ENCODE data around the gene LAMA1. TPM values are rescaled to one million over a fixed set of nuclear protein-coding genes. Genes with fewer than 3 reads are reported as not detected.

Gene LAMA1
- polyA plus RNA-seq, 4 donors, result 0.40 to 5.7 (median 2.4) TPM

DNA sequence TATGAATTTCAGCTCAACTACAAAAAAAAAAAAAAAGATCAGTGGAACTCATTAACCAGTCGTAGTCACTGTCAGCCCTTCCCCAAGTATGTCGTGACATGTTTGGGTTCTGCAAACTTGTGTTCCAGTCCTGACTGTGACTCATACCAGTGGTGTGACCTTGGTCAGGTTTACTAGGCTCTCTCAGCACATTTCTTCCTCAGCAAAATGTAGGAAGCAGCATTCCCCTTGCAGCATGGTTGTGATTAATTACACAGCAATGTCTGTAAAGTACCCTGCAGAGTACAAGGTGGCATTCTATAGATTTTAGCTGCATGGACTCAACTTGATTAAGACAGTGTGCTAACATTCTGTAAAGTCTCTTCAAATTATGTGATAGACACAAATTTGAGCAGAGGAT lies 156.9 kb downstream of the LAMA1 start:
- FAIRE-seq (no peak), DNase-seq (no peak)
- Histone ChIP-seq H3K4me3 (ENCODE audit: low read depth in 1 of 3, low read length in 3 of 3) (no peak overlapping the region), H3K27me3 (ENCODE audit: control insufficient read depth in 3 of 3, insufficient read depth in 3 of 3, low read length in 3 of 3) (no peaks in the 10 kb centered on the region), H3K4me1 (ENCODE audit: control insufficient read depth in 3 of 3, insufficient read depth in 2 of 3, low read depth in 1 of 3, low read length in 2 of 3) (peaks cover 0 to 4% (median 3%) of the 10 kb centered on the region in 3 donors), H3K9me3 (ENCODE audit: control insufficient read depth in 2 of 2, insufficient read depth in 1 of 2, low read depth in 1 of 2, low read length in 1 of 2) (no peaks in the 10 kb centered on the region), H3K27ac (ENCODE audit: low read depth in 1 of 3, low read length in 2 of 3) (no peak overlapping the region), H3K36me3 (ENCODE audit: control insufficient read depth in 3 of 3, insufficient read depth in 2 of 3, low read depth in 1 of 3, low read length in 3 of 3) (no peaks in the 10 kb centered on the region)
- 77 to 94% (median 81%) methylated on average over 2 of the region's 2 CpGs for WGBS, 3 donors

DNA sequence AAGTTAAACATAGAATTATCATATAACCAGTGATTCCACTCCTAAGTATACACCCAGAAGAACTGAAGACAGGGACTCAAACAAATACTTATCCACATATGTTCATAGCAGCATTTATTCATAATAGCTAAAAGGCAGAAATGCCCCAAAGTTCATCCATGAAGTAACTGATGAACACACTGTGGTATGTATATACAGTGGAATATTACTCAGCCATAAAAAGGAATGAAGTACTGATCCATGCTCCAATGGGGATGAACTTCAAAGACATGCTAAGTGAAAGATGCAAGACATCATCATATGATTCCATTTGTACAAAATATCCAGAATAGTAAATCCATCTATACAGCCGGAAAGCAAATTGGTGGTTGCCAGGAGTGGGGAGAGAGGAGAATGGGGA lies 157.5 kb downstream of the LAMA1 start:
- H3K9me3 ChIP-seq (ENCODE audit: control insufficient read depth in 2 of 2, insufficient read depth in 1 of 2, low read depth in 1 of 2, low read length in 1 of 2), result no peaks in the 10 kb centered on the region
- no peak for FAIRE-seq
- H3K4me1 ChIP-seq (ENCODE audit: control insufficient read depth in 3 of 3, insufficient read depth in 2 of 3, low read depth in 1 of 3, low read length in 2 of 3), result peaks cover 0 to 4% (median 3%) of the 10 kb centered on the region in 3 donors
- no peaks in the 10 kb centered on the region for H3K36me3 ChIP-seq (ENCODE audit: control insufficient read depth in 3 of 3, insufficient read depth in 2 of 3, low read depth in 1 of 3, low read length in 3 of 3)
- H3K27me3 ChIP-seq (ENCODE audit: control insufficient read depth in 3 of 3, insufficient read depth in 3 of 3, low read length in 3 of 3), result no peaks in the 10 kb centered on the region
- 94 to 98% (median 96%) methylated on average over 1 of the region's 1 CpG for WGBS, 3 donors
- H3K4me3 ChIP-seq (ENCODE audit: low read depth in 1 of 3, low read length in 3 of 3), result no peak overlapping the region
- H3K27ac ChIP-seq (ENCODE audit: low read depth in 1 of 3, low read length in 2 of 3), result no peak overlapping the region
- no peak for DNase-seq

DNA sequence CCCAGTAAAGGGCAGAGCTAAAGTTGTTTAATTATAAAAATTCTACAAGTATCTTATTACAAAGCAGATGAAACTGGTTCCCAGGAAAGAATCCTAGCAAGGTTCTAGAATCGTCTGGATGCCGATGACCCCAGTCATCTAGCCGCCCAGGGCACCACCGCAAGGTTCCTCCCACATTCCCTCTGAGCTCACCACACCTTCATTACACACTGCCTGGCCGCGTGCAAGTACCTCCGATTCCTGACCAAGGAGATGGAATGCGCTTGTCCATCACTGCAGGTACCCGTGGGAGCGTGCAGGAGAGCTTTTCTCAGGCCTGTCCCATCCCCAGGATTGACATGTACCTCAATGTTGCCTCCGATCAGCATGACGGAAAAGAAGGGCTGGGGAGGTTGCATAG lies 158.5 kb downstream of the LAMA1 start:
- WGBS, 3 donors, result 92 to 96% (median 92%) methylated on average over 12 of the region's 12 CpGs
- FAIRE-seq (no peak), DNase-seq (no peak)
- H3K4me1 ChIP-seq (ENCODE audit: control insufficient read depth in 3 of 3, insufficient read depth in 2 of 3, low read depth in 1 of 3, low read length in 2 of 3), result peaks cover 0 to 4% (median 3%) of the 10 kb centered on the region in 3 donors
- H3K27ac ChIP-seq (ENCODE audit: low read depth in 1 of 3, low read length in 2 of 3), result no peak overlapping the region
- H3K9me3 ChIP-seq (ENCODE audit: control insufficient read depth in 2 of 2, insufficient read depth in 1 of 2, low read depth in 1 of 2, low read length in 1 of 2), result no peaks in the 10 kb centered on the region
- no peak overlapping the region for H3K4me3 ChIP-seq (ENCODE audit: low read depth in 1 of 3, low read length in 3 of 3)
- no peaks in the 10 kb centered on the region for H3K36me3 ChIP-seq (ENCODE audit: control insufficient read depth in 3 of 3, insufficient read depth in 2 of 3, low read depth in 1 of 3, low read length in 3 of 3)
- no peaks in the 10 kb centered on the region for H3K27me3 ChIP-seq (ENCODE audit: control insufficient read depth in 3 of 3, insufficient read depth in 3 of 3, low read length in 3 of 3)

DNA sequence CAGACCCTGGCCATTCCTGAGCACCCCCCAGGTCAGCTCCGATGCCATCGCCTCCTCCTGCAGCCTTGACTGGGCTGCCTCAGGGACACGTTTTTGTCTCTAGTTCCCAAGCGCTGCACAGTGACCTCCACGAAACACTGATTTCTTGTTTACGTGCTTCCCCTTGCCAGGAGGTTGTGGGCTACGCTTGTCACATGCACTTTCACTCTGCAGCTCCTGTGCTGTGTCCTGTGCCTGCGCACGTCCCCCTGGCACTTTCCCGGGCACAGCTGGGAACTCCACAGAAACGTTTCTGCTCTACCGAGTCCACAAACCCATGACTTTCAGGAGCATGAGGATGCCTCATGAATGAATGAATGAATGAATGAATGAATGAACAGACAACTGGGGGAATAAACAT lies 160.6 kb downstream of the LAMA1 start:
- 87 to 96% (median 93%) methylated on average over 12 of the region's 12 CpGs for WGBS, 3 donors
- no peak for FAIRE-seq
- H3K27me3 ChIP-seq (ENCODE audit: control insufficient read depth in 3 of 3, insufficient read depth in 3 of 3, low read length in 3 of 3), result no peaks in the 10 kb centered on the region
- no peak for DNase-seq
- no peaks in the 10 kb centered on the region for H3K4me1 ChIP-seq (ENCODE audit: control insufficient read depth in 3 of 3, insufficient read depth in 2 of 3, low read depth in 1 of 3, low read length in 2 of 3)
- no peak overlapping the region for H3K4me3 ChIP-seq (ENCODE audit: low read depth in 1 of 3, low read length in 3 of 3)
- no peaks in the 10 kb centered on the region for H3K36me3 ChIP-seq (ENCODE audit: control insufficient read depth in 3 of 3, insufficient read depth in 2 of 3, low read depth in 1 of 3, low read length in 3 of 3)
- no peak overlapping the region for H3K27ac ChIP-seq (ENCODE audit: low read depth in 1 of 3, low read length in 2 of 3)
- no peaks in the 10 kb centered on the region for H3K9me3 ChIP-seq (ENCODE audit: control insufficient read depth in 2 of 2, insufficient read depth in 1 of 2, low read depth in 1 of 2, low read length in 1 of 2)

DNA sequence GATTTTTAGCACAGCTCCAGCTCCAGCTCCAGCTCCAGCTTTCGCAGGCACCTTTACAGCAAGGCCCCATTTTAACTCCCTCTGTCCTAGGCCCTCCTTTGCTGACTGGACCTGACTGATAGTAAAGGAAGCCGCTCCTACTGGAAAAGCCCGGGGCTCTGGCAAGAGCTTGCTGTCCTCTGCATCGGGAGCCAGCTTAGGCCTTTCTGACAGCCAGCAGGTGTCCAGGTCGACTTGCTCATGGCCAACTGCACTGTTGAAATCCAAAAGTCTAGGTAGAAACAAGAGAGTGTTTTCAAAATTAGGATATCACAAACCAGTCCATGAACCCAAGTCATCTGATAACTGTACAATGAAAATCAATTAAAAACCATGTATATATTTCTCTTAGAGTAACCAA lies 161.1 kb downstream of the LAMA1 start:
- Histone ChIP-seq H3K4me1 (ENCODE audit: control insufficient read depth in 3 of 3, insufficient read depth in 2 of 3, low read depth in 1 of 3, low read length in 2 of 3) (no peaks in the 10 kb centered on the region), H3K27ac (ENCODE audit: low read depth in 1 of 3, low read length in 2 of 3) (no peak overlapping the region), H3K4me3 (ENCODE audit: low read depth in 1 of 3, low read length in 3 of 3) (no peak overlapping the region), H3K9me3 (ENCODE audit: control insufficient read depth in 2 of 2, insufficient read depth in 1 of 2, low read depth in 1 of 2, low read length in 1 of 2) (no peaks in the 10 kb centered on the region), H3K27me3 (ENCODE audit: control insufficient read depth in 3 of 3, insufficient read depth in 3 of 3, low read length in 3 of 3) (no peaks in the 10 kb centered on the region), H3K36me3 (ENCODE audit: control insufficient read depth in 3 of 3, insufficient read depth in 2 of 3, low read depth in 1 of 3, low read length in 3 of 3) (no peaks in the 10 kb centered on the region)
- DNase-seq (no peak), FAIRE-seq (no peak)
- 84 to 89% (median 88%) methylated on average over 5 of the region's 5 CpGs for WGBS, 3 donors

DNA sequence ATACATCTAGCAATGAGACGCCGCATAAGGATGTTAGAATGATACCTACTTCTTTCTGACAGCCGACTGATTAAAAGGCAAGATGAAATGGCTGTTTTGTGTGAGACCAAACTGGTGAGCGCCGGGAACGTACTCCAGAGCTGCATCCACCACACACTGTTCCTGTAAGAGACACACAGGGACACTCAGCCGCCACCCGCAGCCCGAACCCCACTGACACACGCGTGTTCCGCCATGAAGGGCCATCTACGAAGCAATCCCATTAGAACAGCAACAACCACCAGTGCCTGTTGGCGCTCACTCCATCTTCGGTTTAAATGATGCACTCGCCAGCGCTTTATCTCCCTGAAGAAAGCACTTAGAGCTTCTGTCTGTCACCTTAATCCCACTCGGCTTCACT lies 162.3 kb downstream of the LAMA1 start:
- FAIRE-seq (no peak), DNase-seq (no peak)
- Histone ChIP-seq H3K36me3 (ENCODE audit: control insufficient read depth in 3 of 3, insufficient read depth in 2 of 3, low read depth in 1 of 3, low read length in 3 of 3) (no peaks in the 10 kb centered on the region), H3K4me1 (ENCODE audit: control insufficient read depth in 3 of 3, insufficient read depth in 2 of 3, low read depth in 1 of 3, low read length in 2 of 3) (peaks cover 0 to 11% (median 0%) of the 10 kb centered on the region in 3 donors), H3K9me3 (ENCODE audit: control insufficient read depth in 2 of 2, insufficient read depth in 1 of 2, low read depth in 1 of 2, low read length in 1 of 2) (no peaks in the 10 kb centered on the region), H3K27ac (ENCODE audit: low read depth in 1 of 3, low read length in 2 of 3) (no peak overlapping the region), H3K4me3 (ENCODE audit: low read depth in 1 of 3, low read length in 3 of 3) (no peak overlapping the region), H3K27me3 (ENCODE audit: control insufficient read depth in 3 of 3, insufficient read depth in 3 of 3, low read length in 3 of 3) (no peaks in the 10 kb centered on the region)
- WGBS, 3 donors, result 95% methylated on average over 18 of the region's 18 CpGs

DNA sequence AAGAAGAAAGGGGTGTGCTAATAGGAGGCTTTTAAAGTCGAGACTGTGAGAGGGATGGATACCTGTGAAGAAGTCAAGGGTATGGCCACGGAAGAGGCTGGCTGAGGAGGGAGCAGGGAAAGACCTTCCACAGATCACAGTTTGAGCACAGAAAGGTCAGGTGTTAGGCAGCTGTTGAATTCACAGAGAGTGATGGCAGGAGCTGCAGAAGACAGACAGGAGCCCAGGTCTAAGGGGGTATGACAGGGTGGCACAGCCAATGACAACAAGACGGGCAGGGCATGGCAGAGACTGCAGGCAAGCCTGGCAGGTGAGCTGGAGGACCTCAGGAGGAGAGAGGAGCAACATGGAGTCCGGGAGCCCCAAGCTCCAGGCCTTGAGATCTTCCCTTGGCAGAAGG lies 163.1 kb downstream of the LAMA1 start:
- 78 to 88% (median 83%) methylated on average over 4 of the region's 4 CpGs for WGBS, 3 donors
- Histone ChIP-seq H3K4me1 (ENCODE audit: control insufficient read depth in 3 of 3, insufficient read depth in 2 of 3, low read depth in 1 of 3, low read length in 2 of 3) (peaks cover 0 to 15% (median 0%) of the 10 kb centered on the region in 3 donors), H3K4me3 (ENCODE audit: low read depth in 1 of 3, low read length in 3 of 3) (no peak overlapping the region), H3K27ac (ENCODE audit: low read depth in 1 of 3, low read length in 2 of 3) (no peak overlapping the region), H3K36me3 (ENCODE audit: control insufficient read depth in 3 of 3, insufficient read depth in 2 of 3, low read depth in 1 of 3, low read length in 3 of 3) (no peaks in the 10 kb centered on the region), H3K27me3 (ENCODE audit: control insufficient read depth in 3 of 3, insufficient read depth in 3 of 3, low read length in 3 of 3) (no peaks in the 10 kb centered on the region), H3K9me3 (ENCODE audit: control insufficient read depth in 2 of 2, insufficient read depth in 1 of 2, low read depth in 1 of 2, low read length in 1 of 2) (no peaks in the 10 kb centered on the region)
- no peak for FAIRE-seq
- no peak for DNase-seq

DNA sequence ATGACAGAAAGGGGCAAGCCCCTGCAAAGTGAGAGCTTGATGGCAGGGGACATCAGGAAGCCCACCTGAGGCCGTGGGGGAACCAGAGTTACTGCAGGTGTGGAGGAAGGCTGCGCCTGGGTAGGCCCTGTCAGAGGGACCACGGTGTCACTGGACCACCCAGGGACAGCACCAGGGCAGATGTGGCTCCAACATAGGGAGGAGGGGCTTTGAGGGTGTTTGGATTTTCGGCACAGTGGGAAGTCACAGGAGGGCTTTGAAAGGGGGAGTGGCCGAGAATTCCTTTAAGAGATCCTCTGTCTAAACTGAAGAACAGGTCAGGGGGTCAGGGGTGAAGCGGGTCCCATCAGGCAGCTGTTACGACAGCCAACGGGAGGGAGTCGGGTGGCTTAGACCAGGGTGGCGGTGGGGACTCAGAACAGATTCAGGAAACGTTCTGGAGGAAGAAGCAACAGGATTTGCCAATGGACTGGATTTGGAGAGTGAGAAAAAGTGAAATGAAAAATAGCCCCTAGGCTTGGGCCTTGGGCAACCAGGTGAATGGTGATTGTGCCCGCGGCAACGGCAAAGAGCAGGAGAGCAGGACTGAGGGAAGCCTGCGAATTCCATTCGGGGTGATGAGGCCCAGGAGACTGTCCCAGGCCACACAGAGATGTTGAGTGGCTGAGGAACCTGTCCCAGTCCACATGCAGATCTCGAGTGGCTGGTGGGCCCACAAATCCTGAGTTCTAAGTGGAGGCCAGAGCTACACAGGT lies 166.1 kb downstream of the LAMA1 start:
- no peaks in the 10 kb centered on the region for H3K9me3 ChIP-seq (ENCODE audit: control insufficient read depth in 2 of 2, insufficient read depth in 1 of 2, low read depth in 1 of 2, low read length in 1 of 2)
- no peaks in the 10 kb centered on the region for H3K27me3 ChIP-seq (ENCODE audit: control insufficient read depth in 3 of 3, insufficient read depth in 3 of 3, low read length in 3 of 3)
- H3K36me3 ChIP-seq (ENCODE audit: control insufficient read depth in 3 of 3, insufficient read depth in 2 of 3, low read depth in 1 of 3, low read length in 3 of 3), result no peaks in the 10 kb centered on the region
- 84 to 90% (median 85%) methylated on average over 17 of the region's 17 CpGs for WGBS, 3 donors
- peaks cover 0 to 37% (median 10%) of the 10 kb centered on the region in 3 donors for H3K4me1 ChIP-seq (ENCODE audit: control insufficient read depth in 3 of 3, insufficient read depth in 2 of 3, low read depth in 1 of 3, low read length in 2 of 3)
- H3K4me3 ChIP-seq (ENCODE audit: low read depth in 1 of 3, low read length in 3 of 3), result no peak overlapping the region
- no peak for FAIRE-seq
- no peak for DNase-seq
- no peak overlapping the region for H3K27ac ChIP-seq (ENCODE audit: low read depth in 1 of 3, low read length in 2 of 3)

DNA sequence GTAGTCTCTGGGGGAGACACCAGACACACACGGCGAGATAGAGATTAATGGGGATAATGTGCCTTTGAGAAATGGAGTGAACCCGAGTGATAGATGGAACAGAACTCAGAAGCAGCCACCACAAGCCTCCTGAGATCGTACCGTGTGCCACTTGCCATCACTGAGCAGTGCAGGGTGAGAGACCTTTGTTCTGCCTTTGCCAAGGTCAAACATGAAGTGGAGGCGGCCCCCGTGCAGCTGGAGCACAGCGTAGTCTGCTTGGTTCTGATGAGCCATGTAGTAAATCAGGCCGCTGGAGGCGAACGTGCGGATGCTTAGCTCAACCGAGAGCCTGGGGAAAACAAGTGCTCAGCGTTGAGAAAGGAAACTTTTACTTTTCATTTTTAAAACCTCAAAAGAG lies 167.0 kb downstream of the LAMA1 start:
- no peak for FAIRE-seq
- Histone ChIP-seq H3K4me1 (ENCODE audit: control insufficient read depth in 3 of 3, insufficient read depth in 2 of 3, low read depth in 1 of 3, low read length in 2 of 3) (peaks cover 0 to 37% (median 10%) of the 10 kb centered on the region in 3 donors), H3K9me3 (ENCODE audit: control insufficient read depth in 2 of 2, insufficient read depth in 1 of 2, low read depth in 1 of 2, low read length in 1 of 2) (no peaks in the 10 kb centered on the region), H3K27ac (ENCODE audit: low read depth in 1 of 3, low read length in 2 of 3) (peak overlapping the region in 1 of 3 donors; percentile 61), H3K36me3 (ENCODE audit: control insufficient read depth in 3 of 3, insufficient read depth in 2 of 3, low read depth in 1 of 3, low read length in 3 of 3) (no peaks in the 10 kb centered on the region), H3K27me3 (ENCODE audit: control insufficient read depth in 3 of 3, insufficient read depth in 3 of 3, low read length in 3 of 3) (no peaks in the 10 kb centered on the region), H3K4me3 (ENCODE audit: low read depth in 1 of 3, low read length in 3 of 3) (no peak overlapping the region)
- peak; percentile 26 to 33 for DNase-seq
- WGBS, 3 donors, result 30 to 68% (median 39%) methylated on average over 14 of the region's 14 CpGs

Data from small intestine (tissue), 7 donors.